ES-I3 (cell line): ENCODE measurements around the gene WFDC6.

ENCODE experiments used
- H3K36me3 ChIP-seq: 2 replicates; pipeline ENCODE4 v1.6.1; 2013; ENCODE audit warnings: mild to moderate bottlenecking, low read length, control low read depth, moderate library complexity; ENCODE audit not compliant: insufficient read depth
- H3K4me1 ChIP-seq: 2 replicates; pipeline ENCODE4 v1.6.1; 2013; ENCODE audit warnings: mild to moderate bottlenecking, control low read depth, low read length; ENCODE audit not compliant: insufficient read depth
- H3K9ac ChIP-seq: 2 replicates; pipeline ENCODE4 v1.6.1; 2013; ENCODE audit warnings: low read depth, mild to moderate bottlenecking, low read length, moderate library complexity
- H3K9me3 ChIP-seq: 2 replicates; pipeline ENCODE4 v1.6.1; 2013; ENCODE audit warnings: mild to moderate bottlenecking, low read length, moderate library complexity; ENCODE audit not compliant: control insufficient read depth, insufficient read depth

WFDC6 gene

DNA sequence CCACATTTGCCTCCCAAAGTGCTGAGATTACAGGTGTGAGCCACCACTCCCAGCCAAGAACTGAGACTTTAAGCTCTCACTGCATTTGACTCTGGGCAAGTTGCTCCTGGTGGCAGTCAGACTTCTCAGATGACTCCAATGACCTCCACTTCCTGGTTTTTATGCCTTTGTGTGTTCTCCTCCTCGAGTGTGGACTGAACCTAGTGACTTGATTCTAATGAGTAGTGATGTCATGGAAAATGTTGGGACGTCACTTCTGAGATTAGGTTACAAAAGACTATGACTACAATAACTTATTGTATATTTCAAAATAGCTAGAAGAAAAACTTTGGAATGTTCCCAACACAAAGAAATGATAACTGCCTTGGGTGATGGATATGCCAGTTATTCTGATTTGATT lies 35.9 kb downstream of the WFDC6 start:
- H3K36me3 ChIP-seq = no peaks in the 10 kb centered on the region; the same call in 1 of the 2 replicates
- H3K9ac ChIP-seq = no peak overlapping the region
- no peaks in the 10 kb centered on the region for H3K9me3 ChIP-seq
- H3K4me1 ChIP-seq = no peaks in the 10 kb centered on the region

DNA sequence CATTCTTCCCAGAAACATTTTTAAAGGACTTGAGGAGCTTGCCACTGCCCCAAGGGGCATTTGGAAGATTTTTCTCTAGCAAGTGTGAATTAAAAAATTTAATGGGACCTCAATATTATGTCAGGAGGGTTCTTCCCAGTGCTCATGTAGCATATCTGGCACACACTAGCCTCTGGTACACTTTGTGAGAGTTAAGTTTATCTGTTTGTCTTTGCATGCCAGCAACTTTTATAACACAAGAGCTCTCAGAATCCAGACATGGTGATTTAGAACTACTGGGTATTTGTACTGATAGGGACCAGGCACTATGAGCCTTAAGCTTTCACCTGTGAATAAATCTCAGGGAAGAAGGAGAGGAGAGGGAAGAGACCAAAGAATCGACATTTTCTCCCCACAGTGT lies 36.7 kb downstream of the WFDC6 start:
- H3K4me1 ChIP-seq = no peaks in the 10 kb centered on the region
- no peak overlapping the region for H3K9ac ChIP-seq
- H3K9me3 ChIP-seq = no peaks in the 10 kb centered on the region
- no peaks in the 10 kb centered on the region; the same call in 1 of the 2 replicates for H3K36me3 ChIP-seq

DNA sequence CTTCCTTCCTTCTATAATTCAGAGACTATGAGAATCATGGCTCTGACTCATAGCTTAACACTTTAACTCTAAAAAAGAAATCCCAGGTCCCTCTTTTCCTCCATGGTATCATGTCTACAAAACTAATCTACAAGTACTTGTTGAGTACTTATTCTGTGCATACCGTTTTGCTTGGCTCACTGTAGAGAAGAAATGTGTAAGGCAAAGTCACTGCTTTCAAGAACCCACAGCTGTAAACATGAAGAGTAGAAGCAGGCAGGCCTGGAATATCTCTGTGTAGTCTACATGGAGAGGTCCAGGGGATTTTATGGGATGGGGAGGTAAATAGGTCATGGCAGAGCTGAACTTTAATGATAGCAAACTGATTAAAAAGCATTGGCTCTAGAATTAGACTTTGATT lies 37.7 kb downstream of the WFDC6 start:
- H3K9me3 ChIP-seq = no peaks in the 10 kb centered on the region
- H3K36me3 ChIP-seq = no peaks in the 10 kb centered on the region; the same call in 1 of the 2 replicates
- no peak overlapping the region for H3K9ac ChIP-seq
- no peaks in the 10 kb centered on the region for H3K4me1 ChIP-seq

GRCh38 chr20:45500022-45500421 lies 39.3 kb downstream of the WFDC6 start:
- no peaks in the 10 kb centered on the region; the same call in 1 of the 2 replicates for H3K36me3 ChIP-seq
- no peak overlapping the region for H3K9ac ChIP-seq
- no peaks in the 10 kb centered on the region for H3K9me3 ChIP-seq
- H3K4me1 ChIP-seq = no peaks in the 10 kb centered on the region

GRCh38 chr20:45497971-45498494 lies 41.2 kb downstream of the WFDC6 start:
- Histone ChIP-seq H3K9me3 (no peaks in the 10 kb centered on the region), H3K9ac (no peak overlapping the region), H3K4me1 (no peaks in the 10 kb centered on the region), H3K36me3 (no peaks in the 10 kb centered on the region; the same call in 1 of the 2 replicates)

- Histone ChIP-seq H3K36me3 (no peaks in the 10 kb centered on the region), H3K9ac (no peak overlapping the region), H3K4me1 (no peaks in the 10 kb centered on the region), H3K9me3 (no peaks in the 10 kb centered on the region)
Observed at GRCh38 chr20:45496166-45496565, 43.1 kb downstream of the WFDC6 start.

DNA sequence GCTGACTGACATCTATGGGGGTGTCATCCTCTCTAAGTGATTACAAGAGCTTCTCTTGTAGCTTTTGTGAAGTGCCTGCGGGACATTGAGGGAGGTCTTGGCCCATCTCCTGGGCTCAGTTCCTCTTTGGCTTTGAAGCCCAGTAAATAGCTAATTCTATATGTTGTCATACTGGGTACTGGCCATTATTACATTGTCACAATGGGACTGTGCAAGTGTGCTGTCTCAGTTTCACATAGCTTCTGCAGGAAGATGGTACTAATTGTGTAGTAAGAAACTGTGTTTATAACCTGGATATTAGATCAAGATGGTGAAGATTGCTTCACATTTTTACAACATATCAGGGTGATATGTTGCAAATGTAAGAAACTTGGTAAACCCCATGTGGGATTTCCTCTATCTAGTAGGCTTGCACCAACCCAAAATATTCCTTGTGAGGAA lies 43.8 kb downstream of the WFDC6 start:
- Histone ChIP-seq H3K9me3 (no peaks in the 10 kb centered on the region), H3K4me1 (no peaks in the 10 kb centered on the region), H3K9ac (no peak overlapping the region), H3K36me3 (no peaks in the 10 kb centered on the region)

DNA sequence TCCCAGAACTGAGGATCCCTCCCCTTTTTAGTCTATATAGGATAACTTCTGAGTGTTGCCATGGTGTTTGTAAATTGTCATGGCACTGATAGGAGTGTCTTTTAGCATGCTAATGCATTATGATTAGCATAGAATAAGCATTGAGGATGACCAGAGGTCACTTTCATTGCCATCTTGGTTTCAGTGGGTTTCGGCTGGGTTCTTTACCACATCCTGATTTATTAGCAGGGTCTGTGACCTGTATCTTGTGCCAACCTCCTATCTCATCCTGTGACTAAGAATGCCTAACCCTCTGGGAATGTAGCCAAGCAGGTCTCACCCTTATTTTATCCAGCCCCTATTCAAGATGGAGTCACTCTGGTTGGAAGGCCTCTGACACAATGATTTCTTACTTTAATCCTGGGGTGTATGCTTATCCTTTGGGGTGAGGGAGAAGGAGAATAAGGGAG lies 50.2 kb downstream of the WFDC6 start:
- Histone ChIP-seq H3K4me1 (peaks cover 17% of the 10 kb centered on the region), H3K36me3 (no peaks in the 10 kb centered on the region), H3K9ac (no peak overlapping the region), H3K9me3 (no peaks in the 10 kb centered on the region)

DNA sequence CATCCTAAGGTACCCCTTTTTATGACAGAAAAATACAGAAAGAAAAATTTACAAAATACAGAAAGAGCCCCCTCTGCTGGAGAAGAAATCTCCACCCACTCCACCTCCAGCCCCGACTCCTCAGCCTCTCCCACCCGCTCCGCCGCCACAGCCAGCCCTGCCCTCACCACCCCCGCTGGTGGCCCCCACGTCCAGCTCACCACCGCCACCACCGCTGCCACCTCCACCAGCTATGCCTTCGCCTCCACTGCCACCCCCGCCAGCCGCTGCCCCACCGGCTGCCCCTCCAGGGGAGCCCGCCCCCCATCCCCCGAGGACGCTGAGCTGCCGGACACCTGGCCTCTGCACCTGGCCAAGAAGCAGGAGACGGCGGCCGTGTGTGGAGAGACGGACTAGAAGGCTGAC lies 52.0 kb downstream of the WFDC6 start:
- Histone ChIP-seq H3K9me3 (no peaks in the 10 kb centered on the region), H3K4me1 (peaks cover 17% of the 10 kb centered on the region), H3K36me3 (no peaks in the 10 kb centered on the region), H3K9ac (peak overlapping the region; percentile 27)

GRCh38 chr20:45485388-45485787 lies 53.9 kb downstream of the WFDC6 start:
- Histone ChIP-seq H3K9ac (no peak overlapping the region), H3K9me3 (no peaks in the 10 kb centered on the region), H3K36me3 (no peaks in the 10 kb centered on the region; the same call in 1 of the 2 replicates), H3K4me1 (peaks cover 17% of the 10 kb centered on the region)

GRCh38 chr20:45484676-45485075 lies 54.6 kb downstream of the WFDC6 start:
- no peaks in the 10 kb centered on the region; the same call in 1 of the 2 replicates for H3K36me3 ChIP-seq
- H3K9me3 ChIP-seq = no peaks in the 10 kb centered on the region
- H3K9ac ChIP-seq = no peak overlapping the region
- peaks cover 17% of the 10 kb centered on the region for H3K4me1 ChIP-seq
